NB4 (cell line): ENCODE data around the gene TNFAIP8L3.

Experiments used
- DNase-seq: peaks from one replicate; pipeline ENCODE4 v3.0.0; 2010; ENCODE audit warnings: low read depth
- H3K4me3 ChIP-seq: one replicate; pipeline ENCODE4 v1.5.1; 2011; ENCODE audit warnings: mild to moderate bottlenecking, low read depth, low read length, moderate library complexity
- CTCF ChIP-seq: IDR thresholded peaks from one replicate; pipeline ENCODE4 v1.5.1; 2012; ENCODE audit warnings: low read depth, low read length
- MAX ChIP-seq: IDR thresholded peaks from 2 replicates; pipeline ENCODE4 v1.6.1; 2011; ENCODE audit warnings: low read depth, low read length
- MYC ChIP-seq: IDR thresholded peaks from 2 replicates; pipeline ENCODE4 v1.6.1; 2011; ENCODE audit warnings: low read depth, low read length
- POLR2A ChIP-seq: IDR thresholded peaks from 2 replicates; pipeline ENCODE4 v1.6.1; 2011; ENCODE audit warnings: mild to moderate bottlenecking; ENCODE audit not compliant: insufficient read length; ENCODE audit errors: extremely low read depth

TNFAIP8L3 gene

GRCh38 chr15:51121118-51121517, 26.4 kb upstream of the TNFAIP8L3 start:
- H3K4me3 ChIP-seq: no peak overlapping the region
- no peak for TF ChIP-seq POLR2A
- TF ChIP-seq MYC: no peak
- no peak for TF ChIP-seq MAX
- TF ChIP-seq CTCF: no peak
- peak; percentile 89 for DNase-seq

- DNase-seq: no peak
- TF ChIP-seq CTCF (no peak), MYC (no peak), POLR2A (no peak), MAX (no peak)
- no peak overlapping the region for H3K4me3 ChIP-seq
Measured at GRCh38 chr15:51119120-51119519, 24.4 kb upstream of the TNFAIP8L3 start.

- TF ChIP-seq CTCF: no peak
- TF ChIP-seq MYC: no peak
- no peak for TF ChIP-seq POLR2A
- TF ChIP-seq MAX: no peak
- DNase-seq: no peak
- no peak overlapping the region for H3K4me3 ChIP-seq
Measured at GRCh38 chr15:51117270-51117669, 22.6 kb upstream of the TNFAIP8L3 start.

GRCh38 chr15:51114437-51115119, 19.9 kb upstream of the TNFAIP8L3 start:
- H3K4me3 ChIP-seq: no peak overlapping the region
- no peak for TF ChIP-seq MYC
- no peak for TF ChIP-seq MAX
- TF ChIP-seq POLR2A: no peak
- TF ChIP-seq CTCF: no peak
- DNase-seq: no peak

GRCh38 chr15:51112078-51112477, 17.4 kb upstream of the TNFAIP8L3 start:
- no peak overlapping the region for H3K4me3 ChIP-seq
- TF ChIP-seq MYC (no peak), CTCF (no peak), POLR2A (no peak), MAX (no peak)
- no peak for DNase-seq

- no peak overlapping the region for H3K4me3 ChIP-seq
- no peak for DNase-seq
- TF ChIP-seq MYC (no peak), POLR2A (no peak), MAX (no peak), CTCF (no peak)
Measured at GRCh38 chr15:51111061-51111460, 16.4 kb upstream of the TNFAIP8L3 start.
